Measurements from ENCODE around the gene ASIC2.

ASIC2 gene

GRCh38 chr17:33292981-33293867 is at the start of gene ASIC2:
Gene ASIC2, minus strand, starts transcription at chr17:33293295.
- no peak for DNase-seq (ENCODE audit: low spot score)

DNA sequence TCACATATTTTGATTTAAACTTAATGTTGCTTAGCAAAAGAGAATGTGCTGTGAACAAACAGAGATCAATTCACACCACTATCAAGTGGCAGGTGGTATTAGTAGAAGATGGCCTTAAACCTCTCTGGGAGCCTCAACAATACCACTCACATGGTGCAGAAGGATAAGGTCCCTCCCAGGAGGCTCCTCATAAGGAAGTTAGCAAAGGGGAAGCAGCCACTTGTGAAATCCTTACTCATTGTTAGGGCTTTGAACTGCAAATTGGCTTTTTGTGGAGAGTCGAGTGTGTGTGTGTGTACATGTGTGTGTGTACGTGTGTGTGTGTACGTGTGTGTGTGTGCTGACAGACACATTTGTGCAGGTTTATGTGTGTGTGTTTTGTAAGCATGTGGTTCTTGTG is 48.9 kb upstream of the ASIC2 start:
- no peak for DNase-seq (ENCODE audit: low spot score)

GRCh38 chr17:33338242-33338641 is 45.1 kb upstream of the ASIC2 start:
- no peak for DNase-seq (ENCODE audit: low spot score)

GRCh38 chr17:33335491-33336173 is 42.5 kb upstream of the ASIC2 start:
- DNase-seq (ENCODE audit: low spot score): no peak

GRCh38 chr17:33334703-33335102 is 41.6 kb upstream of the ASIC2 start:
- no peak for DNase-seq (ENCODE audit: low spot score)

DNA sequence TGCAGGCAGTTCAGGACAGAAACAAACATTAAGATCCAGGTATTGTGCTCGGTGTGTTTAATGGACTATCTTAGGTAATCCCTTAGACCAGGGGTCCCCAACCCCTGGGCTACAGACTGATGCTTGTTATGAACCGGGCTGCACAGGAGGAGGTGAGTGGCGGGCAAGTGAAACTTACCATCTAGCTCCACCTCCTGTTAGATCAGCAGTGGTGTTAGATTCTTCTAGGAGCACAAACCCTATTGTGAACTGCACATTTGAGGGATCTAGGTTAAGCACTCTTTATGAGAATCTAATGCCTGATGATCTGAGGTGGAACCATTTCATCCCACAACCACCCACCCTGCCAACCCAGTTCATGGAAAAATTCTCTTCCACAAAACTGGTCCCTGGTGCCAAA is 37.8 kb upstream of the ASIC2 start:
- no peak for DNase-seq (ENCODE audit: low spot score)

- no peak for DNase-seq (ENCODE audit: low spot score)
Observed at GRCh38 chr17:33328129-33328528, 35.0 kb upstream of the ASIC2 start.

- no peak for DNase-seq (ENCODE audit: low spot score)
Observed at GRCh38 chr17:33324736-33325135, 31.6 kb upstream of the ASIC2 start.

DNA sequence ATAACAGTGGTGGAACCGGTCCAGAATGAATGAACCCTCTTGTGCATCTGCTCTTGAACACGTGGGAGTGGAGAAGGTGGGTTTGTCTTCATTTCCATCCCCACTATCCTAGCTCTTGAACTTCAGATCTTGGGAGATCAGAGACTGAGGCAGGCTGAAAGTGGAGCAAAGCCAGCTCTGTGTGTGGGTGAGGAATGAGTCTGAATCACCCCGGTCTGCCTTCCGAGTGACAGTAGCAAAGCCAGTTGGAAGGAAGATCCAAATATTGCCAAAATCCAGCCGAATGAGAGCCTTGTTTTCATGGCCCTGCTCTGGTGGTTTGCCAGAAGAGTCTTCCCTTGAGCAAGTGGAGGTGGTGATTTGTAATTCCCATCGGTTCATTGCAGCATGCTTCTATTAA is 29.0 kb upstream of the ASIC2 start:
- DNase-seq (ENCODE audit: low spot score): no peak

- no peak for DNase-seq (ENCODE audit: low spot score)
Observed at GRCh38 chr17:33318241-33318640, 25.1 kb upstream of the ASIC2 start.

GRCh38 chr17:33316746-33317145 is 23.7 kb upstream of the ASIC2 start:
- DNase-seq (ENCODE audit: low spot score): no peak

- DNase-seq (ENCODE audit: low spot score): no peak
Observed at GRCh38 chr17:33310296-33310695, 17.2 kb upstream of the ASIC2 start.

DNA sequence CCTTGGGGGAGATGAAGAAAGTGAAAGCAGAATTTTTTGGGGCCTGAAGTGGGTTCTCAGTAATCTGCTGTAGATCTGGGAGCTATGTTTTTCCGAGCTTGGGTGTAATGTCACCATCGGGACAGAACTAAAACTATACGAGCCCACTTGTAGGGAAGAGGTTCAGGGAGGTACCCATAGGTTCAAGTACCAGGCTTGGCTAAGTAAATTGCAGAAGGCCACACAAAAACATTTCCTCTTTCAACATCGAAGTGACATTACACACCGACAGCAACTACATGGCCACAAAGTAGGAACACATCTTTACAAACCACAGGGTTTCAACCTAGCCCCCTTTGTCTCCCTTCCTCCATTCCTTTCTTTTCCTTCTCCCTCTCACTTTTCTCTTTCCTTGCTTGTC is 10.2 kb upstream of the ASIC2 start:
- DNase-seq (ENCODE audit: low spot score): no peak

DNA sequence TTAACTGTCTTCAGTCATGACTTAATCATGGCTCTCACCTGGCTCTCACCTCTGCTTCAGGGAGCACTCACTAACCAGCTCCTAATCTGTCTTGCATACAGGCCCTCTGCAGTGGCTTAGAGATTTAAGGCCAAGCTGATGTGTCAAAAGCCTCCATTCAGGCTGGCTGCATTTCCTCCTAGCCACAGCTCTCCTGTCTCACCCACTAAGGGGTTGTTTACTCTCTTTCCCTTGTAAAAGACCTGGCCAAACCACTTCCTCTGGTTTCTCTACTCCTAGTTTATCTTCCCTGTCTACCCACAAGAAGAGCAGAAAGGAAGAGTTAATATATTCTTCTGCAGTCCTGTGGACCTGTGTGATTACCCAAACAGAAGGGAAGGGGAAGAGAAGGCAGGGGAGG is 9.3 kb upstream of the ASIC2 start:
- DNase-seq (ENCODE audit: low spot score): no peak

DNA sequence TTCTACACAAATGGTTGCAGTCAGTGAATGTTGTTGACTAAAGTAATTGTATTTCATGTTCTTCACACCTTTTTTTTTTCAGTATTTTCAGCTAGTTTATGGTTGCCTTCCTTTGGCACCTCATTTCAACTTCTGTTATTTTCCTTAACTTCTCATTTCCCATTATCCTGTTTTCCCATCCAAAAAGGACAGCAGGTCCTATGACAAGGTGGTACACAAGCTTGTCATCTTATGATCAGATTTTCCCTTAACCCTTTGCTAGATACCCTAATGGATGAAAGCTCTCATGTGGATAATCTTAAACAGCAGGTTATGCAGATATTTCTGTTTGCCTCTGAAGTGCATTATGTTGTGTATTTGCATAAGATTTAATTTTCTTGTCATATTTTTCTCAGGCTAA is 7.1 kb upstream of the ASIC2 start:
- no peak for DNase-seq (ENCODE audit: low spot score)

DNA sequence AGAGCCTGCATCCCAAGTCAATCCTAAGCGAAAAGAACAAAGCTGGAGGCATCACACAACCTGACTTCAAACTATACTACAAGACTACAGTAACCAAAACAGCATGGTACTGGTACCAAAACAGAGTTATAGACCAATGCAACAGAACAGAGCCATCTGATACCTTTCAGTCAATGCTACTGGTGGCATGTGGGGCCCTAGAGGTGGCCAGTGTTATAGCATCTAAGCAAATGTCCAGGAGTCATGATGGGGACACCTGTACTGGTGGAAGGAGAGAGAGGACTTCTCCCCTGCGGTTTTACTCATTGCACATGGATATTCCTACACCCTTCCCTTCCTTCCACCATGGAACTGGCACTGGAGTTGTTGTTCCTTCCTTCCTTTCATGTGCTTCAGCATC is 6.0 kb upstream of the ASIC2 start:
- no peak for DNase-seq (ENCODE audit: low spot score)

DNA sequence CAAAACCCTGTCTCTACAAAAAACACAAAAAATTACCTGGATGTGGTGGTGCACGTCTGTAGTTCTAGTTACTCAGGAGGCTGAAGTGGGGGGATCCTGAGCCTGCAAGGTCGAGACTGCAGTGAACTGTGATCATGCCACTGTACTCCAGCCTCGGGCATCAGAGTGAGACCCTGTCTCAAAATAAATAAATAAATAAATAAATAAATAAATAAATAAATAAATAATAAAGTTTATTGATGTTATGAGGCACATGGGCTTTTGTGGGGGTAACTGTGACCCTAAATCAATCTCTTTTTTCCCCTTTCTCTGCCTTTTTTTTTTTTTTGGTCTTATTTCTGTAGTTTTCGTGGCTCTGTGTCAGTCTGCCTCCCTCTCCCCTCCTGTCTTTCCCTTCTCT is 4.5 kb upstream of the ASIC2 start:
- DNase-seq (ENCODE audit: low spot score): no peak

GRCh38 chr17:33294994-33295393 is 1.9 kb upstream of the ASIC2 start:
- DNase-seq (ENCODE audit: low spot score): no peak

GRCh38 chr17:33292201-33292980 is 704 bp downstream of the ASIC2 start:
- DNase-seq (ENCODE audit: low spot score): no peak

DNA sequence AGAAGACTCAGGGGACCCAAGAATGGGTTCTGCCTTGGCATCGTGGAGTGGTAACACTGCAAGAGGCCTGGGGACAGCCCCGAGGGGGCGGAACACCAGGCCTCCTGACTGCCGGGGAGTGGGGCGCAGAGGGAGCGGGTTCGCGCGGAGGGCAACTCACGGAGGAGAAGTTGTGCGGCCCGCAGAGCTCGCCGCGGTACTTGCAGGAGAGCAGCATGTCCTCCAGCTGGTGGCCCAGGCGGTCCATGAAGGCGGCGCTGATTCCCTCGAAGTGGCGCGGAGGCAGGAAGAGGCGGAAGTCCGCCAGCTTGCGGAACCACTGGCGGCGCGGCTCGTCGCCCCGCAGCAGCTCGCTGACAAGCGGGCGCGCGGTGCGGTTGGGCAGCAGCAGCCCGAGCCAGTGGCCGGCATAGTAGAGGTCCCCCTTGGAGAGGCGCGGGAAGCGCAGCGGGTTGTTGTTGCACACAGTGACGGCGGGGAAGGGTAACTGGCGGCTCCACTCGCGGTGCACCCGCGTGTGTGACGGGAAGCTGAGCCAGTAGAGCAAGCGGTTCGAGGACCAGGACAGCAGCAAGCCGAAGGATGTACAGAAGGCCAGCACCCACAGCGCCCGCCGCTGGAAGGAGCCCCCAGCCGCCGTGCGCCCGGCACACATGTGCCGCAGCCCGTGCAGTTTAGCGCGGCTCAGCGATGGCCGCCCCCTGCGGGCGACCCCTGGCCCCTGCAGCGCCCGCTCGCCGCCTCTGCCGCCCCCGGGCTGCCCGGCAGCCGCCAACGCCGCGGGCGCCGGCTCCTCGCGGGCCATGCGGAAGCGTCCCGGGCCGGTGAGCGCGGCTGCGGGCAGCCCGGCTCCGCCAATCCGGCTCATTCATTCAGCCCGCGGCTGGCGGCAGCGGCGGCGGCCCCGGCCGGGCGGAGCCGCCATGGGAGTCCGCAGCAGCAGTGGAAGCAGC is 1.6 kb downstream of the ASIC2 start:
- DNase-seq (ENCODE audit: low spot score): no peak

DNA sequence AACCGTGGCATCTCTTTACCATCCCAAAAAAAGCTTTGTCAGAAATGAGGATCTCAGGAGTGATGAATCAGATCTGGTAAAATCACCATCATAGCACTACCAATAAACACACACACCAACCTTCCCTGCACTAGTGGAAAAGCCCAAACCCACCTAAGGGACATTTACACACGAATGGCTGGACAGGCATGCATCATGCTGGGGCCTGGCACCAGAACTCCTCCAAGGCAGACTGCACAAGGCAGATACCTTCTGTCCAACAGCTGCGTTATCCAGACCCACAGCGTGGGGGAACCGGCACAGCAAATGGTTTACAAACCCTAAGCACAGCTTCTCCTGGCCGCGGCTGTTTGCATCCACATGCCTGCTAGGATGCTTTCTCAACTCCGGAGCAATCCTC is 2.8 kb downstream of the ASIC2 start:
- DNase-seq (ENCODE audit: low spot score): no peak

DNA sequence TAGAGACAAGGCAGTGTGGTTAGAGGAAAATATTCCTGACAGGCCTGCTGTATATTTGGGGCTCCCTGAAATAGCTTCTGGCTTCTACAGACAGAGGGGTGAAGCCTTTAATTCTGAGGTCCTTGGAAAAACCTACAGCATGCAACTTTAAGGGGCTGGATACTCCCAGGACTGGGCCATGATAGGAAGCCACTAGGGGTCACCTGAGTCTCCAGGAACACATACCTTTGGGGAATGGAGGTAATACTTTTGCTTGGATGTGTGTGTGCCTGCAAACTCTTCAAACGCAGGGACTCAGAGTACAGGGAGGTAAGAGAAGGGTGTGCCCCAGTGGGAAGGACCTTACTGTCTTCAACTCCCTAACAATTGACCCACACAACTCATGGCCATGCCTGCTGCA is 4.1 kb downstream of the ASIC2 start:
- DNase-seq (ENCODE audit: low spot score): no peak

Measured in LoVo (cell line).